Endothelial cell of umbilical vein (primary cell): ENCODE results near the gene NPS. TPM values are rescaled to one million over a fixed set of nuclear protein-coding genes. Genes with fewer than 3 reads are reported as not detected.

Experiments used
- BruUV-seq: library from RNA; stranded (reverse); fragments of 400-500 nt; replicated peaks from 2 replicates; lab custom pipeline; 2021; lab: Mats Ljungman, UMichigan
- CTCF ChIA-PET: fragments of 300-600, 350-600 bp; sonication (Branson Sonifier 250); formaldehyde crosslinking; loops from one replicate; lab custom pipeline; 2021; ENCODE audit warnings: antibody characterized with exemption, inconsistent platforms; lab: Charles Lee
- POLR2A ChIA-PET: fragments of 300-600, 350-600 bp; sonication (Branson Sonifier 250); formaldehyde crosslinking; loops from one replicate; lab custom pipeline; 2021; ENCODE audit warnings: antibody characterized with exemption, inconsistent platforms; lab: Charles Lee
- DNase-seq: peaks from one replicate; pipeline ENCODE4 v3.0.0-alpha.2; 2011; ENCODE audit warnings: low read depth, low spot score
- FAIRE-seq: peaks from 2 replicates; lab custom pipeline; 2011; peaks lifted over from hg19 to GRCh38; lab: Jason Lieb, UNC
- H2AFZ ChIP-seq: 2 replicates; pipeline ENCODE4 v1.6.0; 2012; ENCODE audit warnings: low read depth, low read length, control low read depth, inconsistent platforms
- H3K27ac ChIP-seq: 2 replicates; pipeline ENCODE4 v1.5.1; 2011; ENCODE audit warnings: low read depth, mild to moderate bottlenecking, control low read depth, low read length, moderate library complexity; ENCODE audit not compliant: insufficient read depth
- H3K27me3 ChIP-seq, 2 experiments: 2 replicates each; pipeline versions ENCODE4 v1.6.0 to v1.6.1; 2011; ENCODE audit warnings: low read length in 2 of 2, mixed read lengths in 1 of 2; ENCODE audit not compliant: control insufficient read depth in 2 of 2, insufficient read depth in 2 of 2
- H3K36me3 ChIP-seq, 2 experiments: 2 replicates in 1 of 2; 3 replicates in 1 of 2; pipeline ENCODE4 v1.5.1; 2011; ENCODE audit warnings: low read length in 2 of 2, mild to moderate bottlenecking in 1 of 2, moderate library complexity in 1 of 2; ENCODE audit not compliant: control insufficient read depth in 2 of 2, insufficient read depth in 2 of 2; ENCODE audit errors: extremely low read depth in 1 of 2
- H3K4me1 ChIP-seq: 3 replicates; pipeline ENCODE4 v1.5.1; 2011; ENCODE audit warnings: mild to moderate bottlenecking, low read length; ENCODE audit not compliant: control insufficient read depth, insufficient read depth; ENCODE audit errors: extremely low read depth
- H3K4me2 ChIP-seq: 2 replicates; pipeline ENCODE4 v1.6.1; 2011; ENCODE audit warnings: low read length, control low read depth, mixed read lengths; ENCODE audit not compliant: insufficient read depth
- H3K4me3 ChIP-seq, 3 experiments: fragments of 200-600 bp in 1 of 3; sonication (generic), shearing (Covaris generic) in 1 of 3; replicated peaks in 1 of 3; 2 replicates each; pipeline ENCODE4 v1.5.1; 2011 to 2016; ENCODE audit warnings: control low read depth in 3 of 3, low read length in 3 of 3, mild to moderate bottlenecking in 2 of 3, inconsistent platforms in 1 of 3, low read depth in 1 of 3, moderate library complexity in 1 of 3; ENCODE audit not compliant: insufficient read depth in 1 of 3
- H3K79me2 ChIP-seq: 2 replicates; pipeline ENCODE4 v1.6.0; 2012; ENCODE audit warnings: low read length, inconsistent platforms; ENCODE audit not compliant: control insufficient read depth, insufficient read depth
- H3K9ac ChIP-seq: replicated peaks from 2 replicates; pipeline ENCODE3; 2011; ENCODE audit warnings: low read length, control low read depth; ENCODE audit not compliant: insufficient read depth; ENCODE audit errors: extremely low read depth
- H3K9me1 ChIP-seq: replicated peaks from 3 replicates; pipeline ENCODE4 v1.6.0; 2011; ENCODE audit warnings: mild to moderate bottlenecking, low read length; ENCODE audit not compliant: control insufficient read depth, insufficient read depth; ENCODE audit errors: extremely low read depth
- H3K9me3 ChIP-seq: replicated peaks from 2 replicates; pipeline ENCODE4 v1.5.1; 2012; ENCODE audit warnings: low read length, inconsistent platforms; ENCODE audit not compliant: control insufficient read depth, insufficient read depth
- H4K20me1 ChIP-seq: replicated peaks from 2 replicates; pipeline ENCODE3; 2011; ENCODE audit warnings: mild to moderate bottlenecking, low read length; ENCODE audit not compliant: control insufficient read depth, insufficient read depth; ENCODE audit errors: extremely low read depth
- EZH2 ChIP-seq: IDR thresholded peaks from 2 replicates; pipeline ENCODE4 v1.6.1; 2012; ENCODE audit warnings: borderline replicate concordance, low read depth, mild to moderate bottlenecking, moderate library complexity, low read length, inconsistent platforms; ENCODE audit not compliant: severe bottlenecking
- FOS ChIP-seq: IDR thresholded peaks from 2 replicates; pipeline ENCODE4 v1.6.1; 2011; ENCODE audit warnings: mild to moderate bottlenecking, low read length, moderate library complexity, borderline replicate concordance; ENCODE audit not compliant: insufficient read depth
- GATA2 ChIP-seq: IDR thresholded peaks from 2 replicates; pipeline ENCODE4 v1.7.0; 2011; ENCODE audit warnings: low read depth, mild to moderate bottlenecking, moderate library complexity, mixed read lengths, low read length; ENCODE audit not compliant: insufficient read length, insufficient read depth
- JUN ChIP-seq: IDR thresholded peaks from 2 replicates; pipeline ENCODE4 v1.6.1; 2011; ENCODE audit warnings: borderline replicate concordance, low read depth; ENCODE audit not compliant: insufficient read length, insufficient read depth
- MYC ChIP-seq: IDR thresholded peaks from one replicate; pipeline ENCODE4 v1.6.1; 2011; ENCODE audit warnings: mild to moderate bottlenecking, low read depth, low read length
- POLR2A ChIP-seq: IDR thresholded peaks from 2 replicates; pipeline ENCODE4 v1.6.1; 2012; ENCODE audit warnings: low read depth, mild to moderate bottlenecking, control low read depth, low read length
- POLR2AphosphoS5 ChIP-seq: IDR thresholded peaks from 2 replicates; pipeline ENCODE4 v1.6.1; 2012; ENCODE audit warnings: low read depth, mild to moderate bottlenecking, control low read depth, low read length, moderate library complexity; ENCODE audit not compliant: insufficient read depth
- dilution Hi-C: fragments of 300-500 bp; cut with MboI; formaldehyde crosslinking; loops from one replicate; pipeline ENCODE4 v1.15.0; 2019; ENCODE audit warnings: low sequenced_read_pairs; ENCODE audit not compliant: extremely low pct_ligation_motif_present
- intact Hi-C: fragments of 100-400 bp; cut with micrococcal nuclease; formaldehyde crosslinking; loops from one replicate; pipeline ENCODE4 v1.10.0; 2022
- polyA plus RNA-seq, 4 experiments: library from polyadenylated mRNA; depleted of rRNA in 3 of 4; stranded (reverse) in 3 of 4; unstranded in 1 of 4; fragments of >200 nt; gene quantifications; 2 replicates each; pipeline versions ENCODE4 v1.2.1 to v1.2.3, GENCODE V29; 2011 to 2012; ENCODE audit warnings: missing spikeins in 1 of 4
- total RNA-seq: library from RNA; stranded (reverse); gene quantifications from 2 replicates; pipeline ENCODE4 v1.2.3, GENCODE V29; 2021
- TF ChIP-seq, protein P1 (sequence below): IDR thresholded peaks from 2 replicates; pipeline ENCODE4 v1.6.1; 2011; ENCODE audit not compliant: insufficient read depth, insufficient read length
- TF ChIP-seq, protein P2 (sequence below), 2 donors: IDR thresholded peaks; 1 replicate in 1 of 2; 2 replicates in 1 of 2; pipeline ENCODE4 v1.5.1; 2011; ENCODE audit warnings: low read length in 2 of 2, mild to moderate bottlenecking in 2 of 2, moderate library complexity in 2 of 2, control low read depth in 1 of 2, inconsistent platforms in 1 of 2, low read depth in 1 of 2; ENCODE audit not compliant: insufficient read depth in 1 of 2; ENCODE audit errors: extremely low read depth in 1 of 2

NPS gene
- total and polyA plus RNA-seq, 2 donors (not counting 3 experiments of a cell fraction or from before 2014, with no cell fraction given) = not detected

DNA sequence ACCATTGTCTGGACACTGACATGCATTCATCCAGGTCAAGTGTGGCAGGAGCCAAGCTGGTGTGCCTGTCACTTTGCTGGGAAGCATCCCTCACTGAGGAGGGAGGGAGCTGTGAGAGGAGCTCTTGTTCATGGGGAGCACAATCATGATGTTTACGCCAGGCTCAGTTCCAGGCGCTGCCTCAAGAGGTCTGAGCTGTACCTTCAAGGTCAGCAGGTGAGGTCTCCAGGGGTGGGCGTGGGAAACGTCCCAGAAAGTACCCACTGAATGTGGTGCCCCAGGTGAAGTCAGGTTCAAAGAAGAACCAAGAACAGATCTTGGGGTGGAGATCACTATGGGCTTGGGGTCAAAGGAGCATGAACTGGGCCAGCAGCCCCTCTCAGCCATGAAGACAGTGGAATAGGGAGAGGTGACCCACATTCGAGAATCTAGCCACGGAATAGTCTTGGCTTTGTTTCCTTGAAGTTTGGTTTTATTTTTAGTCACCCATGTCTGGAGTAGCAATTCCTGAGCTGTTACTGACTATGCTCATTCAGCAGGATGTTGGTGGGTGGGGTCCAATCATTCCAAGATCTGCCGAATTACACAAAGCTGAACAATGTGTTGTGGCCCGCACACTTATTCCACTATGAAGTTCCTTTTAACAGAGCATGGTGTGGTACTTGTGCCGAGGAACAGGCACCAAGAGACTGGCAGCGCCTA, 29.3 kb downstream of the NPS start:
- CTCF ChIA-PET = interaction anchor here (1.0 to 1.1 kb wide), 3 partner anchors 9 to 1644 kb away, joined by 3 to 5 read pairs (median 4); no protein-coding TSS in a partner anchor

More for the DNA sequence above, 29.3 kb downstream of the NPS start:
- no peak overlapping the region for H3K9ac ChIP-seq
- no peaks in the 10 kb centered on the region for H3K36me3 ChIP-seq
- no peaks in the 10 kb centered on the region for H3K4me1 ChIP-seq
- no peak overlapping the region for H3K4me3 ChIP-seq
- POLR2A ChIA-PET = no interaction called here
- H3K4me2 ChIP-seq = no peak overlapping the region
- no peak overlapping the region for H2AFZ ChIP-seq
- DNase-seq = no peak
- no peak for FAIRE-seq
- dilution Hi-C loops = no loop called here
- H3K9me1 ChIP-seq = no peaks in the 10 kb centered on the region
- intact Hi-C loops = no loop called here
- no peak for TF ChIP-seq POLR2AphosphoS5
- TF ChIP-seq, protein P1, sequence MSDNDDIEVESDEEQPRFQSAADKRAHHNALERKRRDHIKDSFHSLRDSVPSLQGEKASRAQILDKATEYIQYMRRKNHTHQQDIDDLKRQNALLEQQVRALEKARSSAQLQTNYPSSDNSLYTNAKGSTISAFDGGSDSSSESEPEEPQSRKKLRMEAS = no peak
- no peak for TF ChIP-seq POLR2A
- TF ChIP-seq, protein P2, sequence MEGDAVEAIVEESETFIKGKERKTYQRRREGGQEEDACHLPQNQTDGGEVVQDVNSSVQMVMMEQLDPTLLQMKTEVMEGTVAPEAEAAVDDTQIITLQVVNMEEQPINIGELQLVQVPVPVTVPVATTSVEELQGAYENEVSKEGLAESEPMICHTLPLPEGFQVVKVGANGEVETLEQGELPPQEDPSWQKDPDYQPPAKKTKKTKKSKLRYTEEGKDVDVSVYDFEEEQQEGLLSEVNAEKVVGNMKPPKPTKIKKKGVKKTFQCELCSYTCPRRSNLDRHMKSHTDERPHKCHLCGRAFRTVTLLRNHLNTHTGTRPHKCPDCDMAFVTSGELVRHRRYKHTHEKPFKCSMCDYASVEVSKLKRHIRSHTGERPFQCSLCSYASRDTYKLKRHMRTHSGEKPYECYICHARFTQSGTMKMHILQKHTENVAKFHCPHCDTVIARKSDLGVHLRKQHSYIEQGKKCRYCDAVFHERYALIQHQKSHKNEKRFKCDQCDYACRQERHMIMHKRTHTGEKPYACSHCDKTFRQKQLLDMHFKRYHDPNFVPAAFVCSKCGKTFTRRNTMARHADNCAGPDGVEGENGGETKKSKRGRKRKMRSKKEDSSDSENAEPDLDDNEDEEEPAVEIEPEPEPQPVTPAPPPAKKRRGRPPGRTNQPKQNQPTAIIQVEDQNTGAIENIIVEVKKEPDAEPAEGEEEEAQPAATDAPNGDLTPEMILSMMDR (IDR thresholded peaks at IDR 0.05; ENCODE audit: extremely low read depth in 1 of 2, insufficient read depth in 1 of 2, low read depth in 1 of 2, low read length in 2 of 2) = no peak
- no peak for TF ChIP-seq MYC
- no peak for TF ChIP-seq FOS
- TF ChIP-seq GATA2 = no peak
- TF ChIP-seq JUN = no peak
- no peak for TF ChIP-seq EZH2
- no peaks in the 10 kb centered on the region for H3K27me3 ChIP-seq
- H3K79me2 ChIP-seq = no peaks in the 10 kb centered on the region
- H3K27ac ChIP-seq = no peak overlapping the region
- no peaks in the 10 kb centered on the region for H4K20me1 ChIP-seq
- H3K9me3 ChIP-seq = no peaks in the 10 kb centered on the region
- BruUV-seq = no TSS peak
